Cerebellar nuclear complex (tissue), 1 donor: ENCODE measurements around the gene NOP16.

Experiments
- DNase-seq, 2 experiments: peaks; one replicate each; lab custom pipeline; 2025; lab: John Stamatoyannopoulos, UW

NOP16 gene

GRCh38 chr5:176360894-176361436 lies 27.4 kb downstream of the NOP16 start:
- DNase-seq: no peak

DNA sequence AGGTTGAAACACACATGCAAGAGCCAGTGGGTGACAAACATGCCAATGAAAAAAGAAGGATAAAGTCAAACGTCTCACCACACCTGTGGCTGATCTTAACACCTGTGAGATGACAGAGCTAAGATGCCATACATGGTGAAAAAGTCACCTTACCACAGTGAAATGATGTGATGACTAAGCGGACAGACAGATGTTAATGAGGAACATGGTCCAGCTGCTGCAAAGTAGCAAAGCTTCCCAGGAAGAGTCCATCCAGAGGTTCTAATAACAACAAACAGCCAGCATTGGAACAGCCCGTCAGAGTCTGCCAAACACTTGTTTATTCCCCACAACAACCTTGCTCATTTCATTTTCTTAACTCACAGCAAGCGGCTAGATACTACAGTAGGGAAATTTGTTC lies 28.7 kb downstream of the NOP16 start:
- no peak for DNase-seq

GRCh38 chr5:176356179-176356566 lies 32.2 kb downstream of the NOP16 start:
- no peak for DNase-seq

GRCh38 chr5:176355400-176356178 lies 32.8 kb downstream of the NOP16 start:
- no peak for DNase-seq

DNA sequence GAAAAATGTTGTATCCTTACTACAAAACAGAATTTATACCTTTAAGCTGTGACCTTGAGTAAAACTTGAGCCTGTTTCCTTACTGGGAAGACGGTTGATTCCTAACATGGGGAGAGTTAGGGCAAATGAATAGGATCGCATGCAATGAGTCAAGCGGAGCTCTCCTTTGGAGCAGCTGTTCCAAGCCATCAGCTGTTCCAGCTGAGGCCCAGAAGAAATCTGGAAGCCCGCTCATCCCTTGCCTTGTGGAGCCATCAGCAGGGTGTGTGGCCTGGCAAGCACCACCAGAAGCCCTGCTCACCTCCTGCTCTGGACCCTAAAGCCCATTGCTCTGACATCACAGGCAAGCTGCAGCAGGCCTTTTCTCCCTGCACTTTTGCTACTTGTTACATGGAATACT lies 34.9 kb downstream of the NOP16 start:
- no peak for DNase-seq

DNA sequence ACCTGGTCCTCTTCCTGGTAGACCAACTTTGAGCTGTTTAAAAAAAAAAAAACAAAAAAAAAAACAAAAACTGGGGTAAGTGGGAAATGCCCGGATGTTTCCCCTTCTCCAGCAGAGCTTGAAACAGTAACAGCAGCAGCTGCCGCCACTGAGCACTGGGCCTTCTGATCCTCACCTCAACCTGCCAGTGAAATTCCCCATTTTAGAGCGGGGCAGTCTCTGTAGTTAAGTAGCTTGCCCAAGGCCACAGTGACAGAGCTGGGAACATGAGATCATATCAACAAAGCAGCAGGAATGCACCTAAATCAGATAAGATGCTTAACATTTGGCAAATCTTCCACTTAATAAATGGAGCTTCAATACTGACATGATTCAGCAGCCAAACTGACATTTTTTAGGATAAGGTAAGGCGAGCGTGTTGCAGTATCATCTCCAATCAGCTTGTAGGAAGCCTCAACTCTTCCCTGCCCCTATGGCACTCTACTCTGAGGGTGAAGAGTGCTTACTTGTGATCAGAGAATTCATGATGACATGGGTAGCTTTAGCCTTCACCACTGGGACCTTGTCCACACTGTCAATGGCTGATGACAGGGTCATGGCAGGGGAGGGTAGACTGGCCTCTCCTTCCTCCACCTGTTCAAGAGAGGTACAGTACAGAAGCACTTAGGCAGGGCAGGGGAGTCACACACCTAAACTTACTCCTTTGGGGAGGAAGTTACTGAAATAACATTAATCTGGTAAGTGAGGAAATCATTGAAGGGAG lies 36.1 kb downstream of the NOP16 start:
- DNase-seq: no peak

DNA sequence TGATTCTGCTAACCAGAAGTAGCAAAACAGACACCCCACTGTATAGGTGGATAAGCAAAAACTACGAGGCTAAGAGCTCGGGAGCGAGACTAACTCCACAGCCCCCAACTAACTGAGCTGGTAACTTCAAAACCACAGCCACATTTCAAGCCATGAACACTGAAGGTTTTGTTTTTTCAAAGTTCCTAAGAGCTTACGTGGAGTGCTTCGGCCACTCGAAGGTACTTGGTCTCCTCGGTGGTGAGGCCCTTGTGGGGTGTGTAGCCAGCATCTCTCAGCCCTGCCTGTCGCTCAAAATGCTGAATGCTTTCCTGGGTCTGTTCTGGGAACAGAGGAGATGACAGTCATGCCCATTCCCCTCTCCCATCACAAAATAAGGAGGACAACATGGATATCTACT lies 38.0 kb downstream of the NOP16 start:
- no peak for DNase-seq

DNA sequence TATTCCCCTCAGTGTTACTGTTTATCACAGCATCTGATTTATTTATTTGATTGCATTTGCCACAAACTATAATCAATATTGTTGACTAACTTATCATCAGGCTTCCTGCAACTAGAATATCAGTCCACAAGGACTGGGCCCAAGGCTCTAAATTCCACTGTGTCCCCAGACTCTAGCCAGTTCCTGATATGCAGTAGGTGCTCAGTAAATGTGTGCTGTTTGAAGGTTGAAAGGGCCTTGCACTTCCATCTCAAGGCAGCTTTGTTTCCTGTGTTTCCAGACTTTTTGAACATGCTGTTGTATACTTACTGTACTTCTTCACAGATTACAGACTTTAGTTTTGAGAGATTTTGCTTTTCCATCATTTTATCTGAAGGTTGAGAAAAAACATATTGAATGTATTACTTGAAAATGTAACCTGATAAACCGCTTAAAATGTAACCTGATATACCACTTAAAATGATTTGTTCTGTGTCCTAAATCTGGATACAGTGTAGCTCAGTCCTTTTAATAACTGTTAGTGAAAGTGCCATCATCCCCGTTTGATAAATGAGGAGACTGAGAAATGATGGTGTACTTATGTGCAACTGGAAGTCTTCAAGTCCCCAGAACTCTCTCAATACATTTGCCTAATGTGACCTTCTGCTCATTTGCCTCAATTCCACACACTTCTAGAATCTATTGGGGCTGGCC lies 45.5 kb downstream of the NOP16 start:
- no peak for DNase-seq

- no peak for DNase-seq
Observed at GRCh38 chr5:176342158-176342483, 46.3 kb downstream of the NOP16 start.

DNA sequence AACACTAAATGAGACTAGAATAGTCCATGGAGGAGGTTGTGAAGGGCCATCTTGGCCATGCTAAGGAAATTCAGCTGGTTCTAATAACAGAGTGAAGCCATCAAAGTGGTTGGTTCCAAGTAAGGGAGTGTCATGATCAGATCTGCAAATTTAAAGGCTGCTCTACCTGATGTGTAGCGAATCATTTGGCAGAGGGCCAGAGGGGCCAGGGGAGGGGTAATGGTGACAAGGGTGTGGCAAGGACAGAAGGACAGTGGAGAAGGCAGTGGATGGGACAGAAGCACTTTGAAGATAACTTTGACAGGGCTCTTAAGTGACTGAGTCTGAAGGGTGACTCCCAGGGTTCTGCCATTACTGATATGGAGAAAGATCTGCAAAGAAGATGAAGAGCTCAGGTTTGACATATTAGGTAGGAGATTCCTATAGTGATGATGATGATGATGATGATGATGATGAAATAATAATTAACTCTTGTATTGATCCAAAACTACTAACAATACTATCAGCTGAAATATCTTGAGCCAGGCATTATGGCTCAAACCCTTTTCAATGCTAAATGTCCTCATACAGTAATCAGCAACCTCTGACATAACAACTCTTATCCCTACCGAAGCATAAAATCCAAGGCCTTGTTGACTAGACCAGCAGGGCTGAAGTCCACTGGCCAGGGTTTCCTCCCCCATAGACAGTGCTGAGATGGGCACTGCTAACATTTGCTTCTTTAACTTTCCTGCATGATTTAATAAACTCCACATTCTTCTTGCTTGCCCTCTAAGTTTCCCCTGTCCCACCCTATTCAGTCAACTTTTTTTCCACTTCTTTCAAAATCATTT lies 46.9 kb downstream of the NOP16 start:
- no peak for DNase-seq

- no peak for DNase-seq
Observed at GRCh38 chr5:176339304-176339703, 49.1 kb downstream of the NOP16 start.

GRCh38 chr5:176337913-176338312 lies 50.5 kb downstream of the NOP16 start:
- no peak for DNase-seq

- no peak for DNase-seq
Observed at GRCh38 chr5:176334031-176334770, 54.2 kb downstream of the NOP16 start.
